Thymus (tissue), 11 donors: Measurements from ENCODE around the gene FBXO9. TPM values are rescaled to one million over a fixed set of nuclear protein-coding genes. Genes with fewer than 3 reads are reported as not detected.

Experiments used
- DNase-seq, 9 donors: peaks; one replicate each; pipeline ENCODE4 v3.0.0-alpha.2; 2013; ENCODE audit warnings: low spot score in 9 of 9, low read depth in 6 of 9, missing footprints in 1 of 9
- H3K27ac ChIP-seq, 2 donors: one replicate each; pipeline ENCODE4 v1.5.1; 2013; ENCODE audit warnings: control low read depth in 1 of 2, low read depth in 1 of 2, low read length in 1 of 2, mild to moderate bottlenecking in 1 of 2, moderate library complexity in 1 of 2
- H3K27me3 ChIP-seq, 2 donors: one replicate each; pipeline ENCODE4 v1.5.1; 2013; ENCODE audit warnings: low read length in 1 of 2; ENCODE audit not compliant: control insufficient read depth in 2 of 2, insufficient read depth in 1 of 2
- H3K36me3 ChIP-seq, 2 donors: one replicate each; pipeline ENCODE4 v1.5.1; 2013; ENCODE audit warnings: low read length in 1 of 2, mild to moderate bottlenecking in 1 of 2, moderate library complexity in 1 of 2; ENCODE audit not compliant: control insufficient read depth in 2 of 2, insufficient read depth in 2 of 2
- H3K4me1 ChIP-seq, 2 donors: one replicate each; pipeline ENCODE4 v1.5.1; 2013; ENCODE audit warnings: low read length in 2 of 2; ENCODE audit not compliant: control insufficient read depth in 2 of 2, insufficient read depth in 2 of 2
- H3K4me3 ChIP-seq, 2 donors: one replicate each; pipeline ENCODE4 v1.5.1; 2013; ENCODE audit warnings: low read length in 2 of 2, control low read depth in 1 of 2, mild to moderate bottlenecking in 1 of 2
- H3K9me3 ChIP-seq, 2 donors: one replicate each; pipeline ENCODE4 v1.5.1; 2013; ENCODE audit warnings: low read length in 1 of 2, mild to moderate bottlenecking in 1 of 2; ENCODE audit not compliant: control insufficient read depth in 2 of 2, insufficient read depth in 1 of 2
- WGBS: extraction: QIAGEN DNeasy Blood & Tissue Kit; methylation state at CpG from one replicate; pipeline ENCODE4 v1.1.7; 2013; 5-methylcytosine and 5-hydroxymethylcytosine counted together
- polyA plus RNA-seq: library from polyadenylated mRNA; stranded (reverse); fragments of 200-250 nt; gene quantifications from one replicate; pipeline ENCODE4 v1.2.3, GENCODE V29; 2013
- total RNA-seq: library from RNA; stranded (reverse); fragments of 120-200 nt; gene quantifications from one replicate; pipeline ENCODE4 v1.2.4, GENCODE V29; 2013
- donor health status: healthy.

FBXO9 gene
- total and polyA plus RNA-seq, 2 donors = 36.0 to 37.5 TPM

DNA sequence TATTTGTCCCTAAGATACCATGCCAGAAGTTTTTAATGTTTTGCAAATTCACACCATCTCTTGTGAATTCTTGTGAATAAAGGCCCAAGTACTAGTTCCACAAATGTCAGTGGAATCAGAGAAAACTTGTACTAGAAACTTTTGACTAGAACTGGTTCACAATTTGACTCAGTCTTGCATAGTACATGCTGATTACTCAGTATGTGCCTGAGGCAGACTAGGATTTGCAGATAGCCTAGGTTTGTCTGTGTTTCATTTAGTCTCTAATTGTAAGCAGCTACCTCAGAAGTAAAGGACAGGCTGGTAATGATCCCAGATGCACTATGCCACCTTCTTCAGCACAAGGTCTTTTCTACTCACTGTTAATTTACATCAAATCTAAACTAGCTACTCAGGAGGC lies 35.9 kb upstream of the FBXO9 start:
- Histone ChIP-seq H3K9me3 (no peaks in the 10 kb centered on the region), H3K4me1 (no peaks in the 10 kb centered on the region), H3K4me3 (no peak overlapping the region), H3K27me3 (no peaks in the 10 kb centered on the region), H3K27ac (no peak overlapping the region), H3K36me3 (peaks cover 15 to 41% of the 10 kb centered on the region in 2 donors)
- DNase-seq = no peak

DNA sequence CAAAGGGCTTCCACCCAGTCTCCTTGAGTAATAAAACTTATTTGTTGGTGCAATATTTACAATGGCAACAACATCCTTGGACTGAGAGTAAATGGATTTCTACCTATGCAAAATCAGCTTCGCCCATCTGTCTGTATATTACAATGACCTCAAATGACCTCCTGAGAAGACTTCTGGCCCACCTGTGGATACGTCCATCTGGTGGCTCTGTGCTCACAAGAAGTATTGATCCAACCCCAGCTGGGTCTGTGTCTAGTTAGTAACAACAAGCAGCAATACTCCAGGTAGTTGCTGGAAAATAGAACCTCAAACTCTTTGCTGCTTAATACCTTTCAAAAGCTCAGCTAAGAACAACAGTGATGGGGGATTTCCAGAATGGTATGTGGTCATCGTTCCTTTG lies 35.4 kb upstream of the FBXO9 start:
- no peak for DNase-seq
- H3K27me3 ChIP-seq = no peaks in the 10 kb centered on the region
- H3K4me3 ChIP-seq = no peak overlapping the region
- H3K36me3 ChIP-seq = peaks cover 13 to 43% of the 10 kb centered on the region in 2 donors
- H3K4me1 ChIP-seq = no peaks in the 10 kb centered on the region
- H3K27ac ChIP-seq = no peak overlapping the region
- WGBS = 97% methylated on average over 3 of the region's 3 CpGs
- H3K9me3 ChIP-seq = no peaks in the 10 kb centered on the region

DNA sequence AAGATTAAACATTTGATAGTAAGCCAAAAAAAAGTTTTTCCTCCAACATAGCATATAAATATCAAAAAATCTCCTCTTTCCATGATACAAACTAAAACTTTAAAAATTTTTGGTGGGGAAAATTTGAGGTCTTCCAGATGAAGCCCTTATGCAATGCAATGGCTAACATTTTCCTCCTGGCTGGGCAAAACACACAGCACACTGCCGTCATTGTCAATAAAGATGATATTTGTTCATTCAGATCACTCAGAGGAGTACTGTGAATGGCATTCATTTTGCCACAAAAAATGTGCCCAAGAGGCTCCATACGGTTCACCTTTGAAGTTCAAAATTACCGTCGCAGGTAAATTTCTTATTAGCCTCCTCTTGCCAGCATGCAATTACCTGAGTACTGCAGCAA lies 33.9 kb upstream of the FBXO9 start:
- no peak for DNase-seq
- H3K27ac ChIP-seq = no peak overlapping the region
- no peaks in the 10 kb centered on the region for H3K9me3 ChIP-seq
- peaks cover 22 to 44% of the 10 kb centered on the region in 2 donors for H3K36me3 ChIP-seq
- no peaks in the 10 kb centered on the region for H3K27me3 ChIP-seq
- no peaks in the 10 kb centered on the region for H3K4me1 ChIP-seq
- H3K4me3 ChIP-seq = no peak overlapping the region
- 97% methylated on average over 4 of the region's 4 CpGs for WGBS

DNA sequence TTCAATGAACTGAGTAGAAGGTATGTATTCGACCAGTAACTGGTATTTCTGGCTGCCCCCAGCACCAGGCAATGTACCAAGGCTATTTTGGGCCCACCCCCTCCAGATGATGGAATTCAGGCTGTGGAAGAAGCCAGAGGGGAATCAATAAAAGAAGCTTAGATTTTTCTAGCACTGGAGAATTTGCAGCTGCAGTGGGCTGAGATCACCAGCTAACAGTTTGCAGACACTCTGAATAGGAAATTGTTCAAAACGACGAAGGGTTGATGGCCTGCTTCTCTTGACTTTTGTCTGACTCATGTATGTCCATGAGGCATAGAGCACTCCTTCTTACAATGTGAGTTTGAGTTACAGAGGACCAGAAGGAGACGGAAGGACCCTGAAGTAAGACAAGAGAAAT lies 32.4 kb upstream of the FBXO9 start:
- DNase-seq = no peak
- H3K36me3 ChIP-seq = peaks cover 23 to 45% of the 10 kb centered on the region in 2 donors
- 95% methylated on average over 4 of the region's 4 CpGs for WGBS

DNA sequence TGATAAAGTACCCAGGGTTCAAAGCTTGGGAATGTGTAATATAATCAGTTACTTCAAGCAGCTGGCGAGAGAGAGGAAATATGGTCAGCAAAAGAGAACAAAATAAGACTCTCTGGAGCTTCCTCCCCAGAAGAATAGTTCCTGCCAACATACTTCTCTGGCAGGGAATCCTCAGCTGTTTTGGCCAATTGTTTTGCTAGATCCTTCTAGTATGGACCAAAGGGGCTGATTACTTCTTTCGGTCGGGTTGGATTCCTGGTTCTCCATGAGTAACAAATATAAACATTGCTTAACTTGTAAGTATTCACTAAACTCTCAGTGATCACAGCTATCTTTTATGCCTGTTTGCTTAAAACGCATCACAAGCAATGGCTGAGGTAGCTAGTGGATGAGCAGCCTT lies 31.4 kb upstream of the FBXO9 start:
- no peaks in the 10 kb centered on the region for H3K27me3 ChIP-seq
- H3K4me1 ChIP-seq = no peaks in the 10 kb centered on the region
- WGBS = 91% methylated on average over 4 of the region's 4 CpGs
- no peak overlapping the region for H3K4me3 ChIP-seq
- H3K27ac ChIP-seq = no peak overlapping the region
- no peaks in the 10 kb centered on the region for H3K9me3 ChIP-seq
- no peak for DNase-seq
- peaks cover 23 to 40% of the 10 kb centered on the region in 2 donors for H3K36me3 ChIP-seq

More for the DNA sequence above, 32.4 kb upstream of the FBXO9 start:
- Histone ChIP-seq H3K4me1 (no peaks in the 10 kb centered on the region), H3K27ac (no peak overlapping the region), H3K27me3 (no peaks in the 10 kb centered on the region), H3K9me3 (no peaks in the 10 kb centered on the region), H3K4me3 (no peak overlapping the region)

DNA sequence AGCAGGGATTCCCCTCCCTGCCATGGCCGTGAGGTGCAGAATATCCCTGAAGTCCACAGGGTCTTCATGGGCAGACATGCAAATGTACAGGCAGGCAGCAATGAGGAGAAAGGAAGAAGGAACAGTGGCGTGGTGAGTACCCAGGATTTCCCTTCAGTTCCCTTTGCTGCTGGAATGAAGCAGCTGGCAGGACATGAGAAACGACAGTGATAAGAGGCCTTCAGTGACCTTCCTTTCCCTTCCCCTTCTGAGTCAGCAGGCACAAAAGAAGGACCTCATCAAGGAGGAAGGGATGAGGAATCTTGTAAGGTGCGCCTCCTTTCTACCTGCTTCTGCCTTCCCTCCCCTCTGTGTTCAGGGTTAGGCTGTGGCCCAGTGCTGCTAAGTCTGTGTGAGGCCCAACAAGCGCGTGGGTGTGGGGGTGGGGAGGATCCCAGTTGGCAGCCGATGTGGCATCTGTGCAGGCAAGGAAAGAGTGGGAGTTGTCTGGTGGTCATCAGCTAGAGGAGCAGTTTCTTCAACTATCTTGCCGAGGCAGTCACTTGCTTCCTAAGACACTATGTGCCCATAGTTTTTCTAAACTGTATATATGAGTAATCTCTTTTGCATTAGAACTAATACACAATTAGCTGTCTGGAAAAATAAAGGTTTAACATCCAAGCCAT lies 29.5 kb upstream of the FBXO9 start:
- no peaks in the 10 kb centered on the region for H3K9me3 ChIP-seq
- no peaks in the 10 kb centered on the region for H3K27me3 ChIP-seq
- no peak for DNase-seq
- H3K36me3 ChIP-seq = peaks cover 36 to 42% of the 10 kb centered on the region in 2 donors
- H3K27ac ChIP-seq = no peak overlapping the region
- no peaks in the 10 kb centered on the region for H3K4me1 ChIP-seq
- no peak overlapping the region for H3K4me3 ChIP-seq
- 97% methylated on average over 8 of the region's 8 CpGs for WGBS

DNA sequence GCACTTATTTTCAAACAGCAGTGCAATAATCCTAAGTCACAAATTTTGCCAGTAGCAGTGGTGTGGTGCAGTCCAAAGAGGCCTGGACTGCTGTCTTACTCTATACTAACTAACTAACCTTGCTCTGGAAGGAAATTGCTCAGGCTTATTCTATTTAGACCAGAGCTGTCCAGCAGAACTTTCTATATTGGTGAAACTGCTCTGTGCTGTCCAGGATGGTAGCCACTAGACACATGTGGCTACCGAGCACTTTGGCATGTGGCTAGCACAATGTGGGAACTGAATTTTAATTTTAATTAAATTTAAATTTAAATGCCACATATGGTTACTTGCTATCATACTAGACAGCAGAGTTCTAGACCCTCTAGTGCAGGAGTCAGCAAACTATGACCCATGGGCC lies 27.1 kb upstream of the FBXO9 start:
- no peaks in the 10 kb centered on the region for H3K27me3 ChIP-seq
- no peak overlapping the region for H3K4me3 ChIP-seq
- no peak for DNase-seq
- 49% methylated on average over 1 of the region's 1 CpG for WGBS
- H3K4me1 ChIP-seq = no peaks in the 10 kb centered on the region
- H3K36me3 ChIP-seq = peaks cover 33 to 42% of the 10 kb centered on the region in 2 donors
- H3K27ac ChIP-seq = no peak overlapping the region
- H3K9me3 ChIP-seq = no peaks in the 10 kb centered on the region

DNA sequence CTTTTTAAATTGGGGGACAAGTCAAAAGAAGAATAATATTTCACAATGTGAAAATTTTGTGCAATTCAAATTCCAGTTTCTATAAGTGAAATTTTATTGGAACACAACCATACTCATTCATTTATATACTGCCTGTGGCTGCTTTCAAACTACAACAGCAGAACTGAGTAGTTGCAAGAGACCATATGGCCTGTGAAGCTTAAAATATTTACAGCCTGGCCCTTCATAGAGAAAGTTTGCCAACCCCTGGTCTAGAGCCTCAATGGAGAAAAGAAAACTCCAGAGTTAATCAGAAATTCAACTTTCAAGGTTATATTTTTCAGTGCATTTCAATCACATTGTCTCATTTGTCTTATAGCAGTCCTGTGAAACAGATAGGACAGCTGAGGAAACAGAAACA lies 26.6 kb upstream of the FBXO9 start:
- Histone ChIP-seq H3K4me3 (no peak overlapping the region), H3K27ac (no peak overlapping the region), H3K4me1 (no peaks in the 10 kb centered on the region), H3K27me3 (no peaks in the 10 kb centered on the region), H3K9me3 (no peaks in the 10 kb centered on the region), H3K36me3 (peaks cover 33 to 42% of the 10 kb centered on the region in 2 donors)
- DNase-seq = no peak

DNA sequence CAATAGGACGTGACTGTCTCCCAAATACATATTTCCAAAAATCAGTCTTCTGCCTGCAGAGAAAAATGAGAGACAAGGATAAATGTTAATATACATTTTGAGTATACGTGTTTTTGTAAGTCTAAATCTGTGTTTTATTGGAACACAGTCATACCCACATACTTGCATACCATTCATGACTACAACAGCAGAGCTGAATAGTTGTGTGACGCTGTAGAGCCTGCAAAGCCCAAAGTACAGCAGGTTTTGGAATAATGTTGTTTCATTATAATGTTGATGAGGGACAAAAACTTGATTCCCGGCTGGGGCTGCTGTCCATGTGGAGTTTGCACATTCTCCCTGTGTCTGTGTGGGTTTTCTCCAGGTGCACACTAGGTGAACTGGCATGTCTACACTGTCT lies 23.8 kb upstream of the FBXO9 start:
- no peak for DNase-seq
- no peaks in the 10 kb centered on the region for H3K9me3 ChIP-seq
- 99% methylated on average over 4 of the region's 4 CpGs for WGBS
- no peak overlapping the region for H3K4me3 ChIP-seq
- no peak overlapping the region for H3K27ac ChIP-seq
- H3K36me3 ChIP-seq = peaks cover 24 to 32% of the 10 kb centered on the region in 2 donors
- H3K4me1 ChIP-seq = no peaks in the 10 kb centered on the region
- H3K27me3 ChIP-seq = no peaks in the 10 kb centered on the region
